GM18861 (cell line): ENCODE data around the gene CDRT4.

ENCODE experiments used
- ATAC-seq: cut with Tn5 transposase; IDR thresholded peaks from one replicate; pipeline ENCODE4 v1.9.1; 2021; ENCODE audit not compliant: unreplicated experiment

Gene CDRT4

GRCh38 chr17:15492791-15493692 lies 25.6 kb upstream of the CDRT4 start:
- no peak for ATAC-seq

- no peak for ATAC-seq
Observed at GRCh38 chr17:15492186-15492585, 24.8 kb upstream of the CDRT4 start.

- ATAC-seq, result no peak
Observed at GRCh38 chr17:15490634-15491261, 23.3 kb upstream of the CDRT4 start.

GRCh38 chr17:15488557-15488956 lies 21.1 kb upstream of the CDRT4 start:
- ATAC-seq, result no peak

GRCh38 chr17:15485045-15485444 lies 17.6 kb upstream of the CDRT4 start:
- ATAC-seq, result no peak

GRCh38 chr17:15483431-15483830 lies 16.0 kb upstream of the CDRT4 start:
- no peak for ATAC-seq

- no peak for ATAC-seq
Observed at GRCh38 chr17:15482476-15482875, 15.1 kb upstream of the CDRT4 start.

- ATAC-seq, result no peak
Observed at GRCh38 chr17:15481481-15481880, 14.1 kb upstream of the CDRT4 start.

GRCh38 chr17:15480204-15480603 lies 12.8 kb upstream of the CDRT4 start:
- ATAC-seq, result no peak

- ATAC-seq, result no peak
Observed at GRCh38 chr17:15479703-15480102, 12.3 kb upstream of the CDRT4 start.

GRCh38 chr17:15478845-15479244 lies 11.4 kb upstream of the CDRT4 start:
- ATAC-seq, result no peak

- ATAC-seq, result no peak
Observed at GRCh38 chr17:15475631-15476354, 8.4 kb upstream of the CDRT4 start.

- ATAC-seq, result no peak
Observed at GRCh38 chr17:15472891-15473290, 5.5 kb upstream of the CDRT4 start.

GRCh38 chr17:15470536-15470935 lies 3.1 kb upstream of the CDRT4 start:
- no peak for ATAC-seq

GRCh38 chr17:15469260-15469659 lies 1.8 kb upstream of the CDRT4 start:
- no peak for ATAC-seq

GRCh38 chr17:15468126-15468525 lies 705 bp upstream of the CDRT4 start:
- no peak for ATAC-seq

- ATAC-seq, result no peak
Observed at GRCh38 chr17:15466131-15466530, 1.3 kb downstream of the CDRT4 start.

- ATAC-seq, result no peak
Observed at GRCh38 chr17:15465045-15465701, 2.2 kb downstream of the CDRT4 start.

- ATAC-seq, result no peak
Observed at GRCh38 chr17:15464231-15464985, 3.0 kb downstream of the CDRT4 start.

- no peak for ATAC-seq
Observed at GRCh38 chr17:15462976-15463772, 4.2 kb downstream of the CDRT4 start.
